Gastroesophageal sphincter (tissue), 4 donors: ENCODE data around the gene SYNE1. TPM values are rescaled to one million over a fixed set of nuclear protein-coding genes. Genes with fewer than 3 reads are reported as not detected.

Experiments
- ATAC-seq: fragments of 150-250 bp; one replicate; pipeline ENCODE4 v1.9.1; 2016; ENCODE audit warnings: mild to moderate bottlenecking, moderate library complexity
- H3K27ac ChIP-seq, 4 donors: fragments of 200-600 bp; sonication (generic) in 3 of 4; 1 replicate in 3 of 4; 2 replicates in 1 of 4; pipeline ENCODE4 v1.5.1; 2016 to 2019
- H3K27me3 ChIP-seq: fragments of 200-600 bp; sonication (generic); one replicate; pipeline ENCODE4 v1.5.1; 2019
- H3K36me3 ChIP-seq, 2 donors: fragments of 200-600 bp; sonication (generic); one replicate each; pipeline ENCODE4 v1.5.1; 2019; ENCODE audit warnings: control low read depth in 1 of 2
- H3K4me1 ChIP-seq, 3 donors: fragments of 200-600 bp; sonication (generic); 1 replicate in 2 of 3; 2 replicates in 1 of 3; pipeline ENCODE4 v1.5.1; 2016 to 2019; ENCODE audit warnings: control low read depth in 2 of 3
- H3K4me3 ChIP-seq, 2 donors: fragments of 200-600 bp; sonication (generic); one replicate each; pipeline ENCODE4 v1.5.1; 2019; ENCODE audit warnings: mild to moderate bottlenecking in 1 of 2, moderate library complexity in 1 of 2
- H3K9me3 ChIP-seq, 3 donors: fragments of 200-600 bp; sonication (generic); one replicate each; pipeline ENCODE4 v1.5.1; 2017 to 2019; ENCODE audit warnings: control low read depth in 2 of 3
- CTCF ChIP-seq, 4 experiments: fragments of 200-600 bp in 2 of 4; fragments of 450-650 bp in 2 of 4; sonication (generic) in 1 of 4; IDR thresholded peaks; one replicate each; pipeline ENCODE4 v1.5.1; 2017 to 2019; ENCODE audit warnings: antibody characterized with exemption in 4 of 4, mild to moderate bottlenecking in 2 of 4, moderate library complexity in 2 of 4
- EP300 ChIP-seq: sonication (generic); formaldehyde crosslinking; IDR thresholded peaks from one replicate; pipeline ENCODE4 v1.6.1; 2017; ENCODE audit warnings: antibody characterized with exemption, mild to moderate bottlenecking
- POLR2A ChIP-seq, 2 donors: fragments of 450-650 bp; IDR thresholded peaks; one replicate each; pipeline ENCODE4 v1.6.1; 2017; ENCODE audit warnings: antibody characterized with exemption in 2 of 2, mild to moderate bottlenecking in 2 of 2, moderate library complexity in 1 of 2
- POLR2AphosphoS5 ChIP-seq: sonication (generic); formaldehyde crosslinking; IDR thresholded peaks from one replicate; pipeline ENCODE4 v1.6.1; 2017; ENCODE audit warnings: antibody characterized with exemption
- WGBS, 2 donors: methylation state at CpG; one replicate each; pipeline ENCODE4 v1.1.5; 2018; ENCODE audit warnings: low coverage in 1 of 2; 5-methylcytosine and 5-hydroxymethylcytosine counted together
- total RNA-seq, 4 donors: library from RNA; depleted of rRNA; stranded (reverse); fragments of >200 nt; gene quantifications; one replicate each; pipeline ENCODE4 v1.1.0, GENCODE V29; 2016

The SYNE1 gene
- total RNA-seq, 4 donors from 2014 or later, result 160 to 268 (median 215) TPM

DNA sequence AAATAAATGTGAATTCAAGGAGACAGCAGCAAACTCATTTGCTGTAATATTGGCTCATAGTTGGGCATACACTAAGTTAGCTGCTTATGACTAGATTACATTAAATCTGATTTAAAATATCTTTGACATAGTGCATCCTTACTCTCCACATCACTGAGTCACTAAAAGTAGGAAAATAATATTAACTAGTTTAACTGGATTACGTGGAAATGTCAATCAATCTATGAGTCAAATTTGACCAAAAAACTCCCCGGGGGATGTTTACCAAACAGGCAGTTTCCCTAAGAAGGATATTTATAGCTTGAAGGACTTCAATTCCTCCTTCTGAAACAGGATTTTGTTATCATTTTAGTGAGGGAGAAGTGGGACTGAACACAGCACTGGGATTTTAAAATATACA lies 463.2 kb downstream of the SYNE1 start:
- no peak for ATAC-seq
- no peaks in the 10 kb centered on the region for H3K9me3 ChIP-seq
- no peaks in the 10 kb centered on the region for H3K27me3 ChIP-seq
- H3K27ac ChIP-seq, result no peak overlapping the region
- no peak overlapping the region for H3K4me3 ChIP-seq
- whole genome bisulfite sequencing, 2 donors, result 79 to 81% methylated on average over 2 of the region's 2 CpGs
- no peaks in the 10 kb centered on the region for H3K4me1 ChIP-seq
- peaks cover 0 to 68% of the 10 kb centered on the region in 2 donors for H3K36me3 ChIP-seq
- TF ChIP-seq EP300 (no peak), POLR2AphosphoS5 (no peak), POLR2A (IDR thresholded peaks at IDR 0.05) (no peak), CTCF (IDR thresholded peaks at IDR 0.05) (no peak)

DNA sequence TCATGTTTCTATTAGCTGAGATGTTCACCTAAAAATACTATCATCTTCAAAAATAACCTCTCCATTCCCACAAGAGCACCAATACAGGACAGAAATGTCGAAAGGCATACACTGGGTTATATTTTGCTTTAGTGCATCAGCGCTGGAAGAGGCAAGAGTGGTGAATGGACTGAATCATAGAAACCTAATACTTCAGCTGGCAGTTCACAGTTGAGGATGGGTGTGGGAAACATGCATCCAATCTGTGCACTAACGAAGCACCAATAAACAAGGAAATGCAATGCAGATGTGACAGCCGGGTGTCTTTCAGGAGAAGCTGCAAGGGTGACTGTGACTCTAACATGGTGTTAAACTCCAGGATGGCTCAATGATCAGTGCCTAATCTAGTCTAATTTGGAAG lies 463.8 kb downstream of the SYNE1 start:
- TF ChIP-seq EP300, result no peak
- no peak for TF ChIP-seq POLR2AphosphoS5
- TF ChIP-seq CTCF (IDR thresholded peaks at IDR 0.05), result no peak
- TF ChIP-seq POLR2A (IDR thresholded peaks at IDR 0.05), result no peak
- ATAC-seq, result no peak
- peaks cover 0 to 4% (median 0%) of the 10 kb centered on the region in 3 donors for H3K4me1 ChIP-seq
- H3K9me3 ChIP-seq, result no peaks in the 10 kb centered on the region
- H3K36me3 ChIP-seq, result peaks cover 0 to 62% of the 10 kb centered on the region in 2 donors
- no peak overlapping the region for H3K27ac ChIP-seq
- 84 to 89% methylated on average over 4 of the region's 4 CpGs for whole genome bisulfite sequencing, 2 donors
- H3K27me3 ChIP-seq, result no peaks in the 10 kb centered on the region
- H3K4me3 ChIP-seq, result no peak overlapping the region

DNA sequence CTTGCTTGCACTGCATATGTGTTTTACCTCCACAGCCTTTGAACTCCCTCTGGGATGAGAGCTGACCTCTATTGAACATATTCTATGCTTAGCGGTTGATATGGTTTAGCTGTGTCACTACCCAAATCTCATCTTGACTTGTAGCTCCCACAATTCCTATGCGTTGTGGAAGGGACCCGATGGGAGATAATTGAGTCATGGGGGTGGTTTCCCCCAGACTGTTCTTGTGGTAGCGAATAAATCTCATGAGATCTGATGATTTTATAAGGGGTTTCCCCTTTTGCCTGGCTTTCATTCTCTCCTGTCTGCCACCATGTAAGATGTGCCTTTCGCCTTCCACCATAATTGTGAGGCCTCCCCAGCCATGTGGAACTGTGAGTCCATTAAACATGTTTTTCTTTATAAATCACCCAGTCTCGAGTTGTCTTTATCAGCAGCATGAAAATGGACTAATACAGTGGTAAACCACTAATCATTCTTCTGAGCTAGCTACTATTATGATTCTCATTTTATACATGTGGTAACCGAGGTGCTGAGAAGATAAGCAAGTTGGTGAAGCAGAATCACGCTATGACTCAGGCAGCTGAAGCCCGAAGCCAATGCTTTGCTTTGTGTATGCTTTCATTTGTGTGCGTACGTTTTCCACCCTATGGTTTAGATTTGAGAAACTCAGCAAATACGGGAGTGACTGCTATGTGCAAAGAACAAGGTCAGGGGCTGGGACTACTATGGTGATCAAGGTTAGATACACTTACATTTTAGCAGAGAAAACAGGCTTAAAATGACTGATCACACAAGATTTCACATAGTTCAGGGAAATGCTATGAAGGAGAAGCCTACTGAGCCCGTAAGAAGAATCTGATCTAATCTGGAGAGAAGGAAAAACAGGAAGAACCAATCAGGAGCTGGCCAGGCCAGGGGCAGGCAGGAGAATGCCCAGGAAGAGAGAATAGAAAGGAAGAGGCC lies 466.2 kb downstream of the SYNE1 start:
- H3K4me3 ChIP-seq, result no peak overlapping the region
- H3K27ac ChIP-seq, result no peak overlapping the region
- H3K36me3 ChIP-seq, result peaks cover 0 to 51% of the 10 kb centered on the region in 2 donors
- peaks cover 0 to 10% (median 0%) of the 10 kb centered on the region in 3 donors for H3K4me1 ChIP-seq
- no peaks in the 10 kb centered on the region for H3K27me3 ChIP-seq
- 76 to 89% methylated on average over 11 to 13 of the region's 13 CpGs for whole genome bisulfite sequencing, 2 donors
- no peak for ATAC-seq
- TF ChIP-seq CTCF (IDR thresholded peaks at IDR 0.05) (no peak), EP300 (no peak), POLR2A (IDR thresholded peaks at IDR 0.05) (no peak), POLR2AphosphoS5 (no peak)
- no peaks in the 10 kb centered on the region for H3K9me3 ChIP-seq

- no peak for ATAC-seq
- H3K36me3 ChIP-seq, result peaks cover 0 to 48% of the 10 kb centered on the region in 2 donors
- no peaks in the 10 kb centered on the region for H3K27me3 ChIP-seq
- peaks cover 0 to 10% (median 0%) of the 10 kb centered on the region in 3 donors for H3K4me1 ChIP-seq
- H3K27ac ChIP-seq, result no peak overlapping the region
- no peaks in the 10 kb centered on the region for H3K9me3 ChIP-seq
- no peak overlapping the region for H3K4me3 ChIP-seq
- 93 to 97% methylated on average over 2 to 4 of the region's 4 CpGs for WGBS, 2 donors
- no peak for TF ChIP-seq POLR2A (IDR thresholded peaks at IDR 0.05)
- no peak for TF ChIP-seq POLR2AphosphoS5
- no peak for TF ChIP-seq CTCF (IDR thresholded peaks at IDR 0.05)
- TF ChIP-seq EP300, result no peak
Measured at GRCh38 chr6:152170313-152170701, 466.9 kb downstream of the SYNE1 start.
